ENCODE measurements around the gene PSTK. TPM values are rescaled to one million over a fixed set of nuclear protein-coding genes. Genes with fewer than 3 reads are reported as not detected.

The PSTK gene
- total RNA-seq, 4 donors from 2014 or later = 1.2 to 3.6 (median 3.5) TPM; not detected in 1

DNA sequence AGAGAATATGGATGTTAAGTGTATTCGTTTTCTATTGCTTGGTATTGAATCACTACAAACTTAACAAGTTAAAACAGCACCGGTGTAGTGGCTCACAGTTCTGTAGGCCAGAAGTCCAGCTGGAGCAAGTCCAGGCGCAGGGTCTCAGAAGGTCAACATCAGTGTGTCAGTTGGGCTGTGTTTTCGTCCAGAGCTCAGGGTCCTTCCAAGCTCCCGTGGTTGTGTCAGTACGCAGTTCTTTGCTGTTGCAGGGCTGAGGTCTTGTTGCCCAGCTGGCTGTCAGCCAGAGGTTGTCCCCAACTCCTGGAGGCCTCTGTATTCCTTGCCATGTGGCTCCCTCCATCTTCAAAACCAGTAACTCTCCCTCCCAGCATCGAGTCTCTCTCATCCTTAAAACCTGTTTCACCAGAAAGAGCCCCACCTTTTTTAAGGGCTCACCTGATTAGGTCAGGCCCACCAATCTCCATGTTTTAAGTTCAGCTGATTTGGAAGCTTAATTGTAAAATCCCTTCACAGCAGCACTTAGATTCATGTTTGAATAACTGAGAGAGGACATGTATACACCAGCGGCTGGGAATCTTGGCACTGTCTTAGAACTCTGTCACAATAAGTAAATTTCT, 55.4 kb downstream of the PSTK start:
- no peak overlapping the region for H3K4me3 ChIP-seq
- TF ChIP-seq, protein P1, sequence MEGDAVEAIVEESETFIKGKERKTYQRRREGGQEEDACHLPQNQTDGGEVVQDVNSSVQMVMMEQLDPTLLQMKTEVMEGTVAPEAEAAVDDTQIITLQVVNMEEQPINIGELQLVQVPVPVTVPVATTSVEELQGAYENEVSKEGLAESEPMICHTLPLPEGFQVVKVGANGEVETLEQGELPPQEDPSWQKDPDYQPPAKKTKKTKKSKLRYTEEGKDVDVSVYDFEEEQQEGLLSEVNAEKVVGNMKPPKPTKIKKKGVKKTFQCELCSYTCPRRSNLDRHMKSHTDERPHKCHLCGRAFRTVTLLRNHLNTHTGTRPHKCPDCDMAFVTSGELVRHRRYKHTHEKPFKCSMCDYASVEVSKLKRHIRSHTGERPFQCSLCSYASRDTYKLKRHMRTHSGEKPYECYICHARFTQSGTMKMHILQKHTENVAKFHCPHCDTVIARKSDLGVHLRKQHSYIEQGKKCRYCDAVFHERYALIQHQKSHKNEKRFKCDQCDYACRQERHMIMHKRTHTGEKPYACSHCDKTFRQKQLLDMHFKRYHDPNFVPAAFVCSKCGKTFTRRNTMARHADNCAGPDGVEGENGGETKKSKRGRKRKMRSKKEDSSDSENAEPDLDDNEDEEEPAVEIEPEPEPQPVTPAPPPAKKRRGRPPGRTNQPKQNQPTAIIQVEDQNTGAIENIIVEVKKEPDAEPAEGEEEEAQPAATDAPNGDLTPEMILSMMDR (IDR thresholded peaks at IDR 0.05) = no peak
- no peak for TF ChIP-seq POLR2A (IDR thresholded peaks at IDR 0.05)
- H3K27ac ChIP-seq = no peak overlapping the region
- no peaks in the 10 kb centered on the region for H3K9me3 ChIP-seq
- H3K27me3 ChIP-seq = no peaks in the 10 kb centered on the region
- H3K4me1 ChIP-seq = no peaks in the 10 kb centered on the region
- no peak for DNase-seq
- H3K36me3 ChIP-seq = peaks cover 0 to 7% (median 0%) of the 10 kb centered on the region in 3 donors

- Histone ChIP-seq H3K4me3 (no peak overlapping the region), H3K4me1 (no peaks in the 10 kb centered on the region), H3K27me3 (no peaks in the 10 kb centered on the region), H3K36me3 (peaks cover 0 to 7% (median 0%) of the 10 kb centered on the region in 3 donors), H3K9me3 (no peaks in the 10 kb centered on the region), H3K27ac (no peak overlapping the region)
- DNase-seq = no peak
- TF ChIP-seq POLR2A (IDR thresholded peaks at IDR 0.05) = no peak
- TF ChIP-seq, protein P1 (IDR thresholded peaks at IDR 0.05) = no peak
Observed at GRCh38 chr10:123038782-123039631, 58.8 kb downstream of the PSTK start.

DNA sequence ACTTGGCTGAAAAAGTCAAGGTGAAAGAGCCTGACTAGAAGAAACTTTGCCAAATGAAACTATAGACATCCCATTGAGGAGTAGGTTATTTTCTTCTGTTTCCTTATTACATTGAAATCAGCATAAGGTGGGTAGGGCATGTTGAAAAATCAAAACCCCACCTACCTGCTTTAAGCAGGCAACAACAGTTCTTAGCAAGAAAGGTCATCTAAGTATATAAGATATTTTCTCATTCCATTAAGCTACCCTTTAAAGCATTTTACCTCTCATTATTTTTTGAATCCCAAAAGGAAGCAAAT, 59.4 kb downstream of the PSTK start:
- Histone ChIP-seq H3K9me3 (no peaks in the 10 kb centered on the region), H3K4me1 (no peaks in the 10 kb centered on the region), H3K4me3 (no peak overlapping the region), H3K27me3 (no peaks in the 10 kb centered on the region), H3K36me3 (peaks cover 0 to 7% (median 0%) of the 10 kb centered on the region in 3 donors), H3K27ac (no peak overlapping the region)
- DNase-seq = no peak
- TF ChIP-seq, protein P1 (IDR thresholded peaks at IDR 0.05) = no peak
- no peak for TF ChIP-seq POLR2A (IDR thresholded peaks at IDR 0.05)

Other genes starting within 250 kb of the PSTK start
- gene CUZD1, start 134.5 kb upstream of the PSTK start, total RNA-seq = 10 to 100 TPM in 1 of 4 donors, 1 to 10 TPM in 1, under 1 TPM in 2; 0.35 to 11.6 (median 1.5) TPM
- gene FAM24B, start 100.8 kb upstream of the PSTK start, total RNA-seq = 1 to 10 TPM; 3.7 to 6.0 (median 4.9) TPM
- gene FAM24A, start 69.8 kb upstream of the PSTK start, total RNA-seq = not detected
- 10 to 100 TPM in 1 of 4 donors, 1 to 10 TPM in 3; 5.6 to 93.3 (median 7.5) TPM for gene C10orf88, start 26.2 kb upstream of the PSTK start, total RNA-seq
- gene IKZF5, start 28.4 kb downstream of the PSTK start, total RNA-seq = 1 to 10 TPM; 7.4 to 9.5 (median 8.1) TPM
- gene ACADSB, start 28.6 kb downstream of the PSTK start, total RNA-seq = 10 to 100 TPM in 2 of 4 donors, 1 to 10 TPM in 2; 9.1 to 14.2 (median 10.2) TPM
- 1 to 10 TPM in 2 of 4 donors, not detected in 2; 1.1 to 3.4 TPM for gene HMX3, start 155.6 kb downstream of the PSTK start, total RNA-seq
- 1 to 10 TPM in 1 of 4 donors, not detected in 3; 1.0 TPM for gene HMX2, start 167.7 kb downstream of the PSTK start, total RNA-seq
- 100 to 1,000 TPM in 2 of 4 donors, 10 to 100 TPM in 2; 51.1 to 168 (median 102) TPM for gene BUB3, start 174.0 kb downstream of the PSTK start, total RNA-seq